H9 (cell line): Measurements from ENCODE around the gene GSTA3. TPM values are rescaled to one million over a fixed set of nuclear protein-coding genes. Genes with fewer than 3 reads are reported as not detected.

ENCODE experiments used
- DNase-seq: peaks from one replicate; pipeline ENCODE4 v3.0.0-alpha.2; 2017
- H2AFZ ChIP-seq: one replicate; pipeline ENCODE4 v1.6.1; 2013; ENCODE audit warnings: mild to moderate bottlenecking, low read length, control low read depth, moderate library complexity
- H2AK5ac ChIP-seq: 2 replicates; pipeline ENCODE4 v1.6.1; 2013; ENCODE audit warnings: low read length, control low read depth, mixed read lengths; ENCODE audit not compliant: insufficient read length
- H2BK120ac ChIP-seq: one replicate; pipeline ENCODE4 v1.6.1; 2013; ENCODE audit warnings: low read depth, mild to moderate bottlenecking, low read length, control low read depth, inconsistent platforms; ENCODE audit not compliant: poor library complexity, severe bottlenecking
- H2BK12ac ChIP-seq: 2 replicates; pipeline ENCODE4 v1.6.1; 2013; ENCODE audit warnings: low read length, control low read depth, mixed read lengths, low read depth; ENCODE audit not compliant: insufficient read length
- H2BK15ac ChIP-seq: 2 replicates; pipeline ENCODE4 v1.6.1; 2013; ENCODE audit warnings: low read depth, low read length, control low read depth
- H2BK20ac ChIP-seq: one replicate; pipeline ENCODE4 v1.6.1; 2013; ENCODE audit warnings: low read depth, mild to moderate bottlenecking, low read length, control low read depth, inconsistent platforms; ENCODE audit not compliant: poor library complexity, severe bottlenecking
- H2BK5ac ChIP-seq: 2 replicates; pipeline ENCODE4 v1.6.1; 2013; ENCODE audit warnings: low read length, control low read depth, mixed read lengths; ENCODE audit not compliant: insufficient read length
- H3K14ac ChIP-seq: 2 replicates; pipeline ENCODE4 v1.6.1; 2013; ENCODE audit warnings: low read length, control low read depth; ENCODE audit not compliant: insufficient read depth
- H3K18ac ChIP-seq: 2 replicates; pipeline ENCODE4 v1.6.1; 2013; ENCODE audit warnings: low read depth, mild to moderate bottlenecking, mixed read lengths, low read length, control low read depth; ENCODE audit not compliant: insufficient read length
- H3K23ac ChIP-seq: 2 replicates; pipeline ENCODE4 v1.6.1; 2013; ENCODE audit warnings: low read length, control low read depth, mixed read lengths, low read depth; ENCODE audit not compliant: insufficient read length
- H3K23me2 ChIP-seq: 2 replicates; pipeline ENCODE4 v1.6.1; 2013; ENCODE audit warnings: low read depth, mild to moderate bottlenecking, mixed read lengths, low read length, control low read depth; ENCODE audit not compliant: insufficient read length, poor library complexity, severe bottlenecking
- H3K27ac ChIP-seq: 2 replicates; pipeline ENCODE4 v1.5.1; 2013; ENCODE audit warnings: low read length, control low read depth, mixed read lengths, low read depth; ENCODE audit not compliant: insufficient read length
- H3K27me3 ChIP-seq: 2 replicates; pipeline ENCODE4 v1.6.1; 2013; ENCODE audit warnings: low read length, control low read depth, inconsistent platforms; ENCODE audit not compliant: insufficient read depth
- H3K4ac ChIP-seq: 2 replicates; pipeline ENCODE4 v1.6.1; 2013; ENCODE audit warnings: low read depth, mild to moderate bottlenecking, control low read depth, inconsistent platforms, low read length, moderate library complexity
- H3K4me1 ChIP-seq: 2 replicates; pipeline ENCODE4 v1.6.1; 2013; ENCODE audit warnings: low read length, control low read depth, inconsistent platforms; ENCODE audit not compliant: insufficient read depth
- H3K4me2 ChIP-seq: 2 replicates; pipeline ENCODE4 v1.6.1; 2013; ENCODE audit warnings: low read length, control low read depth, mixed read lengths; ENCODE audit not compliant: insufficient read length, insufficient read depth
- H3K56ac ChIP-seq: 2 replicates; pipeline ENCODE4 v1.6.1; 2013; ENCODE audit warnings: low read depth, mild to moderate bottlenecking, mixed read lengths, low read length, control low read depth; ENCODE audit not compliant: insufficient read length
- H3K79me1 ChIP-seq: 2 replicates; pipeline ENCODE4 v1.6.1; 2013; ENCODE audit warnings: low read depth, mild to moderate bottlenecking, moderate library complexity, low read length, control low read depth, inconsistent platforms; ENCODE audit not compliant: insufficient read depth, poor library complexity, severe bottlenecking
- H3K79me2 ChIP-seq: 2 replicates; pipeline ENCODE4 v1.6.1; 2013; ENCODE audit warnings: low read length, control low read depth, inconsistent platforms; ENCODE audit not compliant: insufficient read depth
- H3K9ac ChIP-seq: 2 replicates; pipeline ENCODE4 v1.6.1; 2013; ENCODE audit warnings: low read length, control low read depth, mixed read lengths; ENCODE audit not compliant: insufficient read length; ENCODE audit errors: extremely low read depth
- H3K9me3 ChIP-seq: one replicate; pipeline ENCODE4 v1.6.1; 2013; ENCODE audit warnings: low read depth, low read length, inconsistent platforms; ENCODE audit not compliant: control insufficient read depth
- H3T11ph ChIP-seq: one replicate; pipeline ENCODE4 v1.6.1; 2013; ENCODE audit warnings: mild to moderate bottlenecking, low read length, control low read depth, inconsistent platforms
- H4K20me1 ChIP-seq: one replicate; pipeline ENCODE4 v1.6.1; 2013; ENCODE audit not compliant: control insufficient read depth, insufficient read length, insufficient read depth
- H4K5ac ChIP-seq: 2 replicates; pipeline ENCODE4 v1.6.1; 2013; ENCODE audit warnings: low read depth, mild to moderate bottlenecking, mixed read lengths, low read length, control low read depth; ENCODE audit not compliant: insufficient read length
- H4K8ac ChIP-seq: replicated peaks from 2 replicates; pipeline ENCODE4 v1.6.1; 2013; ENCODE audit warnings: low read length, control low read depth, mixed read lengths, low read depth; ENCODE audit not compliant: insufficient read length
- H4K91ac ChIP-seq: 2 replicates; pipeline ENCODE4 v1.6.1; 2013; ENCODE audit warnings: low read depth, mild to moderate bottlenecking, moderate library complexity, mixed read lengths, low read length, control low read depth; ENCODE audit not compliant: insufficient read length
- H3K27ac Mint-ChIP-seq, 3 experiments: 2 replicates in 2 of 3; 3 replicates in 1 of 3; pipeline ENCODE4 v1.8.0; 2020 to 2021; ENCODE audit warnings: mixed read lengths in 3 of 3, mild to moderate bottlenecking in 1 of 3, moderate library complexity in 1 of 3
- H3K27me3 Mint-ChIP-seq: 2 replicates; pipeline ENCODE4 v1.8.0; 2021; ENCODE audit warnings: low read depth, mild to moderate bottlenecking, moderate library complexity, mixed read lengths
- H3K36me3 Mint-ChIP-seq, 3 experiments: 2 replicates in 2 of 3; 3 replicates in 1 of 3; pipeline ENCODE4 v1.8.0; 2020 to 2021; ENCODE audit warnings: low read depth in 3 of 3, mixed read lengths in 3 of 3; ENCODE audit not compliant: insufficient read depth in 1 of 3
- H3K4me1 Mint-ChIP-seq, 2 experiments: 2 replicates each; pipeline ENCODE4 v1.8.0; 2020; ENCODE audit warnings: mixed read lengths in 2 of 2
- H3K4me3 Mint-ChIP-seq, 2 experiments: 2 replicates in 1 of 2; 3 replicates in 1 of 2; pipeline ENCODE4 v1.8.0; 2020 to 2021; ENCODE audit warnings: mild to moderate bottlenecking in 2 of 2, mixed read lengths in 2 of 2, moderate library complexity in 1 of 2
- H3K9me3 Mint-ChIP-seq, 2 experiments: 2 replicates in 1 of 2; 3 replicates in 1 of 2; pipeline ENCODE4 v1.8.0; 2020; ENCODE audit warnings: mild to moderate bottlenecking in 2 of 2, mixed read lengths in 2 of 2, moderate library complexity in 1 of 2
- CTCF ChIP-seq: fragments of 200-600 bp; sonication (generic); conservative IDR thresholded peaks from 3 replicates; pipeline ENCODE4 v1.8.0; 2021; ENCODE audit warnings: antibody characterized with exemption, mild to moderate bottlenecking
- WGBS: extraction: QIAGEN DNeasy Blood & Tissue Kit; methylation state at CpG from one replicate; pipeline ENCODE4 v1.1.7; 2013; ENCODE audit warnings: missing lambda C conversion rate, low lambda C conversion rate, mixed read lengths; ENCODE audit not compliant: insufficient read length; ENCODE audit errors: extremely low coverage; 5-methylcytosine and 5-hydroxymethylcytosine counted together
- total RNA-seq: library from RNA; stranded (reverse); gene quantifications from 2 replicates; pipeline ENCODE4 v1.2.1, GENCODE V29; 2021

Gene GSTA3
- total RNA-seq, 1 experiment from 2014 or later: not detected

- Histone ChIP-seq H3K9me3 (no peaks in the 10 kb centered on the region), H3K79me2 (no peaks in the 10 kb centered on the region), H3K23ac (no peak overlapping the region), H2BK20ac (no peak overlapping the region), H3T11ph (no peak overlapping the region), H4K91ac (no peak overlapping the region), H2BK12ac (no peak overlapping the region), H3K9ac (no peak overlapping the region), H2AK5ac (no peak overlapping the region), H3K4me2 (no peak overlapping the region), H2BK5ac (no peak overlapping the region), H3K23me2 (no peaks in the 10 kb centered on the region), H4K5ac (no peak overlapping the region), H4K8ac (no peak overlapping the region), H4K20me1 (no peaks in the 10 kb centered on the region), H2BK15ac (no peak overlapping the region), H3K27ac (no peak overlapping the region), H3K56ac (no peak overlapping the region), H3K18ac (no peak overlapping the region), H3K14ac (no peak overlapping the region), H3K27me3 (no peaks in the 10 kb centered on the region), H3K4me1 (no peaks in the 10 kb centered on the region), H3K79me1 (no peaks in the 10 kb centered on the region), H2AFZ (no peak overlapping the region), H2BK120ac (no peak overlapping the region), H3K4ac (no peak overlapping the region)
- no peak for DNase-seq
- Mint-ChIP-seq H3K4me3 (no peak overlapping the region), H3K36me3 (no peaks in the 10 kb centered on the region), H3K27ac (no peak overlapping the region), H3K27me3 (peaks cover 13% of the 10 kb centered on the region), H3K9me3 (peaks cover 0 to 3% of the 10 kb centered on the region in 2 experiments; a peak in 2 of 5 replicates), H3K4me1 (peaks cover 14 to 20% of the 10 kb centered on the region in 2 experiments)
- no CpG with 5 or more reads among the region's 6 CpGs for WGBS
- no peak for TF ChIP-seq CTCF
Observed at GRCh38 chr6:52953911-52954839, 44.7 kb upstream of the GSTA3 start.
